ENCODE measurements around the gene CYTH1. TPM values are rescaled to one million over a fixed set of nuclear protein-coding genes. Genes with fewer than 3 reads are reported as not detected.

CYTH1 gene
- total and polyA plus RNA-seq, 8 donors: 18.3 to 34.4 (median 23.5) TPM

DNA sequence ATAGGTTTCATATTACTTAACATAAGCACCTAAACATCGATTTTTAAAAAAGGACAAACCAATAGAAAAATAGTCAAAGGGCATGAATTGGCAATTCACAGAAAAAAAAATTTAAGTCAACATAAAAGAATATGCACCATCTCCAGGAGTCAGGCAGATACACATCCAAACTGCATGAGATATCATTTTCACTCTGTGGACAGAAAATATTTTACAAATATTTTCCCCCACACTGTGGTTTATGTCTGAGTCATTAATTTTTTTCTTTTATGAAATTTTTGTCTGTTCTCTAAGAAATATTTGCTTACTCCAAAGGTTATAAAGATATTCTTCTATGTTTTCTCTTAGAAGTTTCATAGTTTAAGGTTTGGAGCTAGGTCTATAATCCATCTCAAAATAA lies 130.5 kb downstream of the CYTH1 start:
- 34 to 48% methylated on average over 1 of the region's 1 CpG for WGBS, 2 donors
- ATAC-seq (peak in 1 of 4 donors; percentile 16), FAIRE-seq (no peak), DNase-seq (no peak)
- Histone ChIP-seq H3K36me3 (no peaks in the 10 kb centered on the region), H3K27me3 (no peaks in the 10 kb centered on the region), H3K27ac (no peak overlapping the region), H3K9me3 (no peaks in the 10 kb centered on the region), H3K4me3 (no peak overlapping the region), H3K4me1 (no peaks in the 10 kb centered on the region)
- TF ChIP-seq, protein P1, sequence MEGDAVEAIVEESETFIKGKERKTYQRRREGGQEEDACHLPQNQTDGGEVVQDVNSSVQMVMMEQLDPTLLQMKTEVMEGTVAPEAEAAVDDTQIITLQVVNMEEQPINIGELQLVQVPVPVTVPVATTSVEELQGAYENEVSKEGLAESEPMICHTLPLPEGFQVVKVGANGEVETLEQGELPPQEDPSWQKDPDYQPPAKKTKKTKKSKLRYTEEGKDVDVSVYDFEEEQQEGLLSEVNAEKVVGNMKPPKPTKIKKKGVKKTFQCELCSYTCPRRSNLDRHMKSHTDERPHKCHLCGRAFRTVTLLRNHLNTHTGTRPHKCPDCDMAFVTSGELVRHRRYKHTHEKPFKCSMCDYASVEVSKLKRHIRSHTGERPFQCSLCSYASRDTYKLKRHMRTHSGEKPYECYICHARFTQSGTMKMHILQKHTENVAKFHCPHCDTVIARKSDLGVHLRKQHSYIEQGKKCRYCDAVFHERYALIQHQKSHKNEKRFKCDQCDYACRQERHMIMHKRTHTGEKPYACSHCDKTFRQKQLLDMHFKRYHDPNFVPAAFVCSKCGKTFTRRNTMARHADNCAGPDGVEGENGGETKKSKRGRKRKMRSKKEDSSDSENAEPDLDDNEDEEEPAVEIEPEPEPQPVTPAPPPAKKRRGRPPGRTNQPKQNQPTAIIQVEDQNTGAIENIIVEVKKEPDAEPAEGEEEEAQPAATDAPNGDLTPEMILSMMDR (IDR thresholded peaks at IDR 0.05): no peak
- intact Hi-C loops (cut with DNase I): no loop called here

DNA sequence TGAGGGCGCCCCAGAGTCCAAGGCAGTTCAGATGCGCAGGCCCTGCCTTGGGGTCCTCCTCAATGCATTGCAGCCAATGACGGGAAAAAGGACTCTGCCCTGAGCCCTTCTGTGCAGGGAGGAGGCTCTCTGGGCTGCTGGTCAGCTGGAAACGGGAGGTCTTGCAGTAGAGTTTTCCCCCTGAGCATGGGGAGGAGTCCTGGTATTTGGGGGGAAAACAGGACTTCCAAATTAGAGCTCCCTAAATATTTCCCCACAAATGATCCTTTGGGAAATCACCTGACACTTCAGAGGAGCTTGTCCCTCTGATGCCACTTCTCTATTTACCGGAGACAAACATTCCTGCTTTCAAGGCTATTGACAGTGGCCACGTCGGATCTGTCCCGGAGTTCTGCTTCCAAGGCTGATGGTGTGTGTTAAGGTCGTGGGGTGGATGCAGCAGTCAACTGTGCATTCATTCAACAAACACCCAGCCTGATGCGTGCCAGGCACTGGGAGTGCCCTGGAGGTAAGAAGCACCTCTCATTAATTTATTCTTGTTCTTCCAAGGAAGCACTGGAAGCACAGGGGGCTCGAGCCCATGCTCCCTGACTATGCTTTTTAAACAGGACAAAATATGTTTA lies 131.9 kb downstream of the CYTH1 start:
- FAIRE-seq (no peak), DNase-seq (no peak), ATAC-seq (no peak)
- no peaks in the 10 kb centered on the region for H3K4me1 ChIP-seq
- H3K4me3 ChIP-seq: no peak overlapping the region
- H3K27ac ChIP-seq: no peak overlapping the region
- no peaks in the 10 kb centered on the region for H3K36me3 ChIP-seq
- 40 to 43% methylated on average over 11 of the region's 11 CpGs for WGBS, 2 donors
- no peaks in the 10 kb centered on the region for H3K27me3 ChIP-seq
- intact Hi-C loops (cut with DNase I): no loop called here
- TF ChIP-seq, protein P1 (IDR thresholded peaks at IDR 0.05): no peak
- no peaks in the 10 kb centered on the region for H3K9me3 ChIP-seq

DNA sequence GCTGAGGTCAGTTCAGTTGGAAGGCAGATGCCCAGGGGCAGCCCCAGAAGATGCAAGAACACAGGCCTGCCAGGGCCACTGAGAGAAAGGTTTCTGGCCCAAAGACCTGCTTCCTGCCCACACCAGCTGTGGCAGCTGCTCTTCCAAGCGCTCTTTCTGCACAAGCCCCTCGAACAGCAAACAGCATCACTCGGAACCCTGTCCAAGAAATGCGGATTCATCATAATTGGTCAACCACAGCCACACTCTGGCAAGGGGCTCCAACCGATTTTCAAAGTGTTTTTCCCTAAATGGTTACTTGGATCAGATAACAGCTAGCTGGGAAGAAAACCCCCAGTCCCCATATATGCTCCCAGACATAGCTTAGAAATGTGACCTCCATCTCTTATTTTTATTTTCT lies 133.8 kb downstream of the CYTH1 start:
- Histone ChIP-seq H3K9me3 (no peaks in the 10 kb centered on the region), H3K4me1 (no peaks in the 10 kb centered on the region), H3K4me3 (no peak overlapping the region), H3K27me3 (no peaks in the 10 kb centered on the region), H3K36me3 (no peaks in the 10 kb centered on the region), H3K27ac (no peak overlapping the region)
- ATAC-seq: no peak
- FAIRE-seq: no peak
- intact Hi-C loops (cut with DNase I): no loop called here
- WGBS, 2 donors: 82 to 84% methylated on average over 5 of the region's 5 CpGs
- TF ChIP-seq, protein P1 (IDR thresholded peaks at IDR 0.05): no peak
- DNase-seq: no peak

DNA sequence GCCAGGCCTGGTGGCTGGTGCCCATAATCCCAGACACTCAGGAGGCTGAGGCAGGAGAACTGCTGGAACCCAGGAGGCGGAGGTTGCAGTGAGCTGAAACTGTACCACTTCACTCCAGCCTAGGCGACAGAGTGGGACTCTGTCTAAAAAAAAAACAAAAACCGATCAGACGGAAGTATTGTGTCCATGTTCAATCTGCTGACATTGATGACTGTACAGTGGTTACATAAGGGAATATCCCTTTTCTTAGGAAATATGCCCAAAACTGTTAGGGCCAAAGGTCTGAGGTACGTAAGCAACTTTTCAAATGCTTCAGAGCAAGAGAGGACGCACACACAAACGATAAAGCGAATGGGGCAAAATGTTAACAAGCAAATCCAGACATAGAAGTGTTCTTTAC lies 135.0 kb downstream of the CYTH1 start:
- TF ChIP-seq, protein P1 (IDR thresholded peaks at IDR 0.05): no peak
- no peak overlapping the region for H3K27ac ChIP-seq
- DNase-seq (no peak), FAIRE-seq (no peak), ATAC-seq (peak in 1 of 4 donors; percentile 31)
- no peak overlapping the region for H3K4me3 ChIP-seq
- H3K27me3 ChIP-seq: no peaks in the 10 kb centered on the region
- no peaks in the 10 kb centered on the region for H3K36me3 ChIP-seq
- WGBS, 2 donors: 82 to 88% methylated on average over 8 of the region's 8 CpGs
- intact Hi-C loops (cut with DNase I): no loop called here
- H3K4me1 ChIP-seq: no peaks in the 10 kb centered on the region
- H3K9me3 ChIP-seq: no peaks in the 10 kb centered on the region

All from pancreas (tissue), 10 donors.